MM.1S (cell line): ENCODE results near the gene PLA2G2D.

Source experiments
- DNase-seq: peaks from one replicate; pipeline ENCODE4 v3.0.0-alpha.2; 2015
- H2AFZ ChIP-seq: fragments of 300-600 bp; sonication (generic); 2 replicates; pipeline ENCODE4 v1.6.0; 2016; ENCODE audit warnings: antibody characterized with exemption, low read length
- H3F3A ChIP-seq: fragments of 300-600 bp; sonication (generic); 2 replicates; pipeline ENCODE4 v1.6.1; 2016; ENCODE audit warnings: mild to moderate bottlenecking, antibody characterized with exemption, low read length, moderate library complexity, mixed read lengths; ENCODE audit not compliant: insufficient read depth
- H3K27ac ChIP-seq: fragments of 300-600 bp; sonication (generic); 2 replicates; pipeline ENCODE4 v1.5.1; 2016; ENCODE audit warnings: mild to moderate bottlenecking, low read length
- H3K27me3 ChIP-seq: fragments of 300-600 bp; sonication (generic); replicated peaks from 2 replicates; pipeline ENCODE4 v1.6.0; 2016; ENCODE audit warnings: low read length; ENCODE audit not compliant: insufficient read depth
- H3K36me3 ChIP-seq: fragments of 300-600 bp; sonication (generic); replicated peaks from 2 replicates; pipeline ENCODE4 v1.6.1; 2016; ENCODE audit warnings: mild to moderate bottlenecking, low read length, mixed read lengths; ENCODE audit not compliant: insufficient read depth
- H3K4me1 ChIP-seq: fragments of 300-600 bp; sonication (generic); 2 replicates; pipeline ENCODE4 v1.6.1; 2016; ENCODE audit warnings: low read length, mixed read lengths
- H3K4me2 ChIP-seq: fragments of 300-600 bp; sonication (generic); 2 replicates; pipeline ENCODE4 v1.6.0; 2016; ENCODE audit warnings: low read depth, low read length
- H3K4me3 ChIP-seq: fragments of 300-600 bp; sonication (generic); 2 replicates; pipeline ENCODE4 v1.5.1; 2016; ENCODE audit warnings: low read length, mixed read lengths
- H3K79me2 ChIP-seq: fragments of 300-600 bp; sonication (generic); 2 replicates; pipeline ENCODE4 v1.6.1; 2016; ENCODE audit warnings: mixed run types, low read length, mixed read lengths
- H3K9ac ChIP-seq: fragments of 300-600 bp; sonication (generic); 2 replicates; pipeline ENCODE4 v1.6.1; 2016; ENCODE audit warnings: low read length, mixed read lengths
- H3K9me2 ChIP-seq: fragments of 300-600 bp; sonication (generic); replicated peaks from 2 replicates; pipeline ENCODE4 v1.6.1; 2016; ENCODE audit warnings: mild to moderate bottlenecking, low read length, mixed read lengths; ENCODE audit not compliant: insufficient read depth
- H3K9me3 ChIP-seq: fragments of 300-600 bp; sonication (generic); replicated peaks from 2 replicates; pipeline ENCODE4 v1.6.1; 2016; ENCODE audit warnings: mild to moderate bottlenecking, low read length, mixed read lengths; ENCODE audit not compliant: insufficient read depth
- H4K20me1 ChIP-seq: fragments of 300-600 bp; sonication (generic); 2 replicates; pipeline ENCODE4 v1.6.1; 2016; ENCODE audit warnings: mild to moderate bottlenecking, low read length, moderate library complexity, mixed read lengths; ENCODE audit not compliant: insufficient read depth
- CTCF ChIP-seq: fragments of 300-600 bp; sonication (generic); IDR thresholded peaks from 2 replicates; pipeline ENCODE4 v1.5.1; 2016; ENCODE audit warnings: antibody characterized with exemption, low read length, mixed read lengths
- EZH2 ChIP-seq: fragments of 300-600 bp; sonication (generic); optimal IDR thresholded peaks from 2 replicates; pipeline ENCODE3; 2017; ENCODE audit warnings: low read depth, mild to moderate bottlenecking, antibody characterized with exemption, low read length, mixed read lengths
- EZH2phosphoT487 ChIP-seq: fragments of 300-600 bp; sonication (generic); IDR thresholded peaks from 2 replicates; pipeline ENCODE4 v1.6.1; 2018; ENCODE audit warnings: antibody characterized with exemption, low read length

PLA2G2D gene

GRCh38 chr1:20108366-20109123, 10.8 kb downstream of the PLA2G2D start:
- H3K79me2 ChIP-seq: no peaks in the 10 kb centered on the region
- H3K4me1 ChIP-seq: peaks cover 7% of the 10 kb centered on the region; the same call in 1 of the 2 replicates
- H4K20me1 ChIP-seq: no peaks in the 10 kb centered on the region
- no peak for DNase-seq
- H2AFZ ChIP-seq: no peak overlapping the region
- H3K4me2 ChIP-seq: no peak overlapping the region
- TF ChIP-seq EZH2 (no peak), CTCF (no peak), EZH2phosphoT487 (no peak)
- H3K9ac ChIP-seq: no peak overlapping the region
- no peaks in the 10 kb centered on the region for H3K9me3 ChIP-seq
- H3K36me3 ChIP-seq: no peaks in the 10 kb centered on the region
- no peak overlapping the region for H3K4me3 ChIP-seq
- H3K27ac ChIP-seq: no peak overlapping the region
- no peaks in the 10 kb centered on the region for H3F3A ChIP-seq
- H3K9me2 ChIP-seq: no peaks in the 10 kb centered on the region
- no peaks in the 10 kb centered on the region for H3K27me3 ChIP-seq

GRCh38 chr1:20107796-20108195, 11.5 kb downstream of the PLA2G2D start:
- H3K27ac ChIP-seq: no peak overlapping the region
- H3K4me2 ChIP-seq: no peak overlapping the region
- H2AFZ ChIP-seq: no peak overlapping the region
- no peak for DNase-seq
- no peaks in the 10 kb centered on the region for H3K27me3 ChIP-seq
- no peaks in the 10 kb centered on the region for H3K9me2 ChIP-seq
- H3K9me3 ChIP-seq: no peaks in the 10 kb centered on the region
- no peak overlapping the region for H3K9ac ChIP-seq
- H4K20me1 ChIP-seq: no peaks in the 10 kb centered on the region
- H3K4me3 ChIP-seq: no peak overlapping the region
- no peaks in the 10 kb centered on the region for H3K36me3 ChIP-seq
- H3K4me1 ChIP-seq: peaks cover 7% of the 10 kb centered on the region; the same call in 1 of the 2 replicates
- no peak for TF ChIP-seq EZH2
- no peak for TF ChIP-seq CTCF
- TF ChIP-seq EZH2phosphoT487: no peak
- H3K79me2 ChIP-seq: no peaks in the 10 kb centered on the region
- no peaks in the 10 kb centered on the region for H3F3A ChIP-seq

- Histone ChIP-seq H3K9me2 (no peaks in the 10 kb centered on the region), H3K4me2 (no peak overlapping the region), H3K79me2 (no peaks in the 10 kb centered on the region), H3F3A (no peaks in the 10 kb centered on the region), H4K20me1 (no peaks in the 10 kb centered on the region), H3K4me3 (no peak overlapping the region), H3K9ac (no peak overlapping the region), H3K4me1 (peaks cover 7% of the 10 kb centered on the region; the same call in 1 of the 2 replicates), H3K36me3 (no peaks in the 10 kb centered on the region), H3K27ac (no peak overlapping the region), H3K9me3 (no peaks in the 10 kb centered on the region), H2AFZ (no peak overlapping the region), H3K27me3 (no peaks in the 10 kb centered on the region)
- no peak for DNase-seq
- no peak for TF ChIP-seq EZH2phosphoT487
- TF ChIP-seq CTCF: no peak
These were observed 12.0 kb downstream of the PLA2G2D start for GRCh38 chr1:20107351-20107750.
